H1 (cell line): ENCODE measurements around the gene BTD.
"Not testable (repeated sequence)": the region's sequence is repeated elsewhere in the genome, so short reads cannot be mapped to it uniquely, and the experiment has no call there.

Experiments used
- CEBPB ChIP-seq: IDR thresholded peaks from 2 replicates; pipeline ENCODE4 v1.6.1; 2012; ENCODE audit warnings: low read depth, low read length
- EP300 ChIP-seq, 2 experiments: IDR thresholded peaks; 1 replicate in 1 of 2; 2 replicates in 1 of 2; pipeline ENCODE4 v1.6.1; 2011 to 2012; ENCODE audit warnings: low read depth in 2 of 2, low read length in 2 of 2, mild to moderate bottlenecking in 2 of 2, borderline replicate concordance in 1 of 2, inconsistent platforms in 1 of 2, moderate library complexity in 1 of 2
- GTF2F1 ChIP-seq: IDR thresholded peaks from 2 replicates; pipeline ENCODE4 v1.6.1; 2012; ENCODE audit warnings: low read depth, low read length, improper control_type of control experiment, borderline replicate concordance
- HDAC2 ChIP-seq, 2 experiments: fragments of 300-600 bp in 1 of 2; sonication (generic) in 1 of 2; IDR thresholded peaks; 2 replicates each; pipeline ENCODE4 v1.6.1; 2011 to 2012; ENCODE audit warnings: low read depth in 2 of 2, low read length in 2 of 2, mild to moderate bottlenecking in 2 of 2, moderate library complexity in 2 of 2, borderline replicate concordance in 1 of 2, inconsistent platforms in 1 of 2
- MAX ChIP-seq: IDR thresholded peaks from 2 replicates; pipeline ENCODE4 v1.6.1; 2012; ENCODE audit warnings: inconsistent platforms
- POLR2A ChIP-seq, 2 experiments: IDR thresholded peaks; 1 replicate in 1 of 2; 2 replicates in 1 of 2; pipeline ENCODE4 v1.6.1; 2011; ENCODE audit warnings: low read depth in 2 of 2, low read length in 2 of 2, mild to moderate bottlenecking in 2 of 2; ENCODE audit errors: control extremely low read depth in 1 of 2
- POLR2AphosphoS5 ChIP-seq: IDR thresholded peaks from 2 replicates; pipeline ENCODE4 v1.6.1; 2011; ENCODE audit warnings: low read depth, low read length
- RXRA ChIP-seq: IDR thresholded peaks from 2 replicates; pipeline ENCODE4 v1.6.1; 2011; ENCODE audit warnings: low read depth, mild to moderate bottlenecking, low read length, moderate library complexity; ENCODE audit not compliant: insufficient read depth
- SIN3A ChIP-seq, 2 experiments: IDR thresholded peaks in 1 of 2; conservative IDR thresholded peaks in 1 of 2; 2 replicates each; pipeline ENCODE4 v1.6.1; 2011 to 2012; ENCODE audit warnings: low read length in 2 of 2, improper control_type of control experiment in 1 of 2, low read depth in 1 of 2, mild to moderate bottlenecking in 1 of 2
- SP1 ChIP-seq: IDR thresholded peaks from 2 replicates; pipeline ENCODE4 v1.6.1; 2011; ENCODE audit warnings: low read depth, low read length
- TAF1 ChIP-seq: IDR thresholded peaks from 2 replicates; pipeline ENCODE4 v1.6.1; 2011; ENCODE audit warnings: mild to moderate bottlenecking, low read depth, low read length
- USF2 ChIP-seq: IDR thresholded peaks from 2 replicates; pipeline ENCODE4 v1.6.1; 2011; ENCODE audit warnings: low read length, improper control_type of control experiment
- TF ChIP-seq, protein P1 (sequence below), 3 experiments: IDR thresholded peaks; 1 replicate in 2 of 3; 2 replicates in 1 of 3; pipeline versions ENCODE4 v1.5.1 to v1.6.1; 2011; ENCODE audit warnings: low read length in 3 of 3, mild to moderate bottlenecking in 3 of 3, inconsistent platforms in 2 of 3, low read depth in 1 of 3, moderate library complexity in 1 of 3; ENCODE audit not compliant: insufficient read depth in 1 of 3; ENCODE audit errors: control extremely low read depth in 1 of 3

DNA sequence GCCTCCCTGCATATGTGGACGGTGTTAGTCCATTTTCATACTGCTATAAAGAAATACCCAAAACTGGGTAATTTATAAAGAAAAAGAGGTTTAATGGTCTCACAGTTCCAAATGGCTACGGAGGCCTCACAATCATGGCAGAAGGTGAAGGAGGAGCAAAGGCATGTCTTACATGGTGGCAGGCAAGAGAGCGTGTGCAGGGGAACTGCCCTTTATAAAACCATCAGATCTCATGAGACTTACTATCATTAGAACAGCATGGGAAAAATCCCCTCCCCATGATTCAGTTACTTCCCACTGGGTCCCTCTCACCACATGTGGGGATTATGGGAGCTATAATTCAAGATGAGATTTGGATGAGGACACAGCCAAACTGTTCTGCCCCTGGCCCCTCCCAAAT, 1.3 kb downstream of the BTD start:
- TF ChIP-seq, protein P1, sequence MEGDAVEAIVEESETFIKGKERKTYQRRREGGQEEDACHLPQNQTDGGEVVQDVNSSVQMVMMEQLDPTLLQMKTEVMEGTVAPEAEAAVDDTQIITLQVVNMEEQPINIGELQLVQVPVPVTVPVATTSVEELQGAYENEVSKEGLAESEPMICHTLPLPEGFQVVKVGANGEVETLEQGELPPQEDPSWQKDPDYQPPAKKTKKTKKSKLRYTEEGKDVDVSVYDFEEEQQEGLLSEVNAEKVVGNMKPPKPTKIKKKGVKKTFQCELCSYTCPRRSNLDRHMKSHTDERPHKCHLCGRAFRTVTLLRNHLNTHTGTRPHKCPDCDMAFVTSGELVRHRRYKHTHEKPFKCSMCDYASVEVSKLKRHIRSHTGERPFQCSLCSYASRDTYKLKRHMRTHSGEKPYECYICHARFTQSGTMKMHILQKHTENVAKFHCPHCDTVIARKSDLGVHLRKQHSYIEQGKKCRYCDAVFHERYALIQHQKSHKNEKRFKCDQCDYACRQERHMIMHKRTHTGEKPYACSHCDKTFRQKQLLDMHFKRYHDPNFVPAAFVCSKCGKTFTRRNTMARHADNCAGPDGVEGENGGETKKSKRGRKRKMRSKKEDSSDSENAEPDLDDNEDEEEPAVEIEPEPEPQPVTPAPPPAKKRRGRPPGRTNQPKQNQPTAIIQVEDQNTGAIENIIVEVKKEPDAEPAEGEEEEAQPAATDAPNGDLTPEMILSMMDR (IDR thresholded peaks at IDR 0.05; ENCODE audit: control extremely low read depth in 1 of 3, insufficient read depth in 1 of 3, low read depth in 1 of 3, low read length in 3 of 3), result not testable (repeated sequence)
- TF ChIP-seq HDAC2 (IDR thresholded peaks at IDR 0.05; ENCODE audit: borderline replicate concordance in 1 of 2, low read depth in 2 of 2, low read length in 2 of 2); SP1; SIN3A (conservative IDR thresholded peaks at IDR 0.05 in 1 of 2, IDR thresholded peaks at IDR 0.05 in 1 of 2; ENCODE audit: low read depth in 1 of 2, low read length in 2 of 2); POLR2A (IDR thresholded peaks at IDR 0.05; ENCODE audit: control extremely low read depth in 1 of 2, low read depth in 2 of 2, low read length in 2 of 2); POLR2AphosphoS5; TAF1; CEBPB; RXRA; USF2; GTF2F1; MAX; EP300 (IDR thresholded peaks at IDR 0.05; ENCODE audit: borderline replicate concordance in 1 of 2, low read depth in 2 of 2, low read length in 2 of 2): not testable (repeated sequence)
